Astrocyte (in vitro differentiated cells and primary cell): ENCODE data around the gene PDE5A.

Experiments
- EZH2 ChIP-seq: IDR thresholded peaks from 2 replicates; pipeline ENCODE4 v1.6.1; 2012; ENCODE audit warnings: mild to moderate bottlenecking, low read length, inconsistent platforms; ENCODE audit not compliant: insufficient read depth
- TF ChIP-seq, protein P1 (sequence below): IDR thresholded peaks from 2 replicates; pipeline ENCODE4 v1.5.1; 2011; ENCODE audit warnings: low read depth, mild to moderate bottlenecking, inconsistent platforms, low read length, moderate library complexity; ENCODE audit not compliant: insufficient read depth

- TF ChIP-seq, protein P1, sequence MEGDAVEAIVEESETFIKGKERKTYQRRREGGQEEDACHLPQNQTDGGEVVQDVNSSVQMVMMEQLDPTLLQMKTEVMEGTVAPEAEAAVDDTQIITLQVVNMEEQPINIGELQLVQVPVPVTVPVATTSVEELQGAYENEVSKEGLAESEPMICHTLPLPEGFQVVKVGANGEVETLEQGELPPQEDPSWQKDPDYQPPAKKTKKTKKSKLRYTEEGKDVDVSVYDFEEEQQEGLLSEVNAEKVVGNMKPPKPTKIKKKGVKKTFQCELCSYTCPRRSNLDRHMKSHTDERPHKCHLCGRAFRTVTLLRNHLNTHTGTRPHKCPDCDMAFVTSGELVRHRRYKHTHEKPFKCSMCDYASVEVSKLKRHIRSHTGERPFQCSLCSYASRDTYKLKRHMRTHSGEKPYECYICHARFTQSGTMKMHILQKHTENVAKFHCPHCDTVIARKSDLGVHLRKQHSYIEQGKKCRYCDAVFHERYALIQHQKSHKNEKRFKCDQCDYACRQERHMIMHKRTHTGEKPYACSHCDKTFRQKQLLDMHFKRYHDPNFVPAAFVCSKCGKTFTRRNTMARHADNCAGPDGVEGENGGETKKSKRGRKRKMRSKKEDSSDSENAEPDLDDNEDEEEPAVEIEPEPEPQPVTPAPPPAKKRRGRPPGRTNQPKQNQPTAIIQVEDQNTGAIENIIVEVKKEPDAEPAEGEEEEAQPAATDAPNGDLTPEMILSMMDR = no peak
- TF ChIP-seq EZH2 = no peak
These were observed 48.3 kb downstream of the PDE5A start for GRCh38 chr4:119580293-119580692.
